H1 (cell line): ENCODE results near the gene IL36G. TPM values are rescaled to one million over a fixed set of nuclear protein-coding genes. Genes with fewer than 3 reads are reported as not detected.

Experiments used
- CTCF ChIA-PET: fragments of 300-600 bp; sonication (Branson Sonifier 250); formaldehyde crosslinking; loops from one replicate; lab custom pipeline; 2021; ENCODE audit not compliant: partially characterized antibody; lab: Charles Lee
- POLR2A ChIA-PET: fragments of 300-600 bp; sonication (Branson Sonifier 250); formaldehyde crosslinking; loops from one replicate; lab custom pipeline; 2021; ENCODE audit warnings: inconsistent platforms; ENCODE audit not compliant: partially characterized antibody; lab: Charles Lee
- DNase-seq, 2 experiments: peaks; one replicate each; pipeline versions ENCODE4 v3.0.0 to v3.0.0-alpha.2; 2010 to 2022; ENCODE audit warnings: low spot score in 2 of 2, low read depth in 1 of 2, mixed read lengths in 1 of 2
- FAIRE-seq: peaks from 2 replicates; lab custom pipeline; 2011; peaks lifted over from hg19 to GRCh38; lab: Jason Lieb, UNC
- H2AFZ ChIP-seq: 2 replicates; pipeline ENCODE4 v1.8.1; 2012; ENCODE audit warnings: low read length, inconsistent platforms
- H2AK5ac ChIP-seq: 2 replicates; pipeline ENCODE4 v1.6.1; 2013; ENCODE audit warnings: low read depth, low read length
- H2BK120ac ChIP-seq: replicated peaks from 2 replicates; pipeline ENCODE3; 2013; ENCODE audit warnings: low read depth, low read length, inconsistent platforms
- H2BK12ac ChIP-seq: 2 replicates; pipeline ENCODE4 v1.6.1; 2013; ENCODE audit warnings: low read depth, low read length
- H2BK15ac ChIP-seq: 2 replicates; pipeline ENCODE4 v1.6.1; 2013; ENCODE audit warnings: low read length
- H2BK20ac ChIP-seq: 2 replicates; pipeline ENCODE4 v1.6.1; 2013; ENCODE audit warnings: low read length
- H2BK5ac ChIP-seq: 2 replicates; pipeline ENCODE4 v1.6.1; 2013; ENCODE audit warnings: low read depth, low read length
- H3K14ac ChIP-seq: 2 replicates; pipeline ENCODE4 v1.6.1; 2013; ENCODE audit warnings: inconsistent platforms; ENCODE audit not compliant: insufficient read length
- H3K18ac ChIP-seq: 2 replicates; pipeline ENCODE4 v1.6.1; 2013; ENCODE audit warnings: low read length; ENCODE audit errors: extremely low read depth
- H3K23ac ChIP-seq: 2 replicates; pipeline ENCODE4 v1.6.1; 2013; ENCODE audit warnings: inconsistent platforms; ENCODE audit not compliant: insufficient read length
- H3K23me2 ChIP-seq: 2 replicates; pipeline ENCODE4 v1.6.1; 2013; ENCODE audit warnings: low read depth, low read length
- H3K27ac ChIP-seq: 2 replicates; pipeline ENCODE4 v1.6.1; 2011; ENCODE audit warnings: low read depth, low read length, inconsistent platforms
- H3K27me3 ChIP-seq, 4 experiments: replicated peaks in 1 of 4; 1 replicate in 1 of 4; 2 replicates in 3 of 4; pipeline versions ENCODE4 v1.6.1 to v1.8.1; 2011 to 2013; ENCODE audit warnings: low read length in 3 of 4, mild to moderate bottlenecking in 3 of 4, inconsistent platforms in 2 of 4, mixed read lengths in 2 of 4, moderate library complexity in 1 of 4; ENCODE audit not compliant: control insufficient read depth in 3 of 4, insufficient read depth in 3 of 4; ENCODE audit errors: extremely low read depth in 1 of 4
- H3K36me3 ChIP-seq, 4 experiments: 2 replicates each; pipeline versions ENCODE4 v1.6.1 to v1.8.1; 2011 to 2013; ENCODE audit warnings: mild to moderate bottlenecking in 4 of 4, low read length in 3 of 4, moderate library complexity in 2 of 4, control low read depth in 1 of 4, inconsistent platforms in 1 of 4; ENCODE audit not compliant: insufficient read depth in 4 of 4, control insufficient read depth in 2 of 4
- H3K4ac ChIP-seq: replicated peaks from 2 replicates; pipeline ENCODE3; 2013; ENCODE audit warnings: low read length, low read depth, mixed read lengths, inconsistent platforms; ENCODE audit not compliant: insufficient read length
- H3K4me1 ChIP-seq, 4 experiments: replicated peaks in 1 of 4; 1 replicate in 1 of 4; 2 replicates in 3 of 4; pipeline versions ENCODE4 v1.6.1 to v1.8.1; 2011 to 2013; ENCODE audit warnings: low read length in 3 of 4, inconsistent platforms in 2 of 4, mixed read lengths in 1 of 4; ENCODE audit not compliant: insufficient read depth in 4 of 4, control insufficient read depth in 3 of 4
- H3K4me2 ChIP-seq, 2 experiments: 2 replicates each; pipeline versions ENCODE4 v1.6.1 to v1.8.1; 2011 to 2013; ENCODE audit warnings: low read depth in 2 of 2, low read length in 2 of 2, control low read depth in 1 of 2, inconsistent platforms in 1 of 2, mild to moderate bottlenecking in 1 of 2; ENCODE audit not compliant: insufficient read depth in 1 of 2
- H3K4me3 ChIP-seq, 4 experiments: fragments of 200-600, 300-600 bp in 1 of 4; sonication (generic), shearing (Covaris generic), sonication (Bioruptor Twin) in 1 of 4; 2 replicates each; pipeline versions ENCODE4 v1.5.1 to v1.8.1; 2011 to 2016; ENCODE audit warnings: low read length in 4 of 4, low read depth in 3 of 4, control low read depth in 2 of 4, inconsistent platforms in 2 of 4, mild to moderate bottlenecking in 2 of 4, mixed read lengths in 1 of 4, moderate library complexity in 1 of 4; ENCODE audit not compliant: insufficient read depth in 2 of 4; ENCODE audit errors: extremely low read depth in 1 of 4
- H3K56ac ChIP-seq: replicated peaks from 2 replicates; pipeline ENCODE3; 2013; ENCODE audit warnings: low read depth, mild to moderate bottlenecking, mixed read lengths, low read length, inconsistent platforms; ENCODE audit not compliant: insufficient read length
- H3K79me1 ChIP-seq: 2 replicates; pipeline ENCODE4 v1.6.1; 2013; ENCODE audit warnings: low read depth, low read length, control low read depth
- H3K79me2 ChIP-seq, 2 experiments: 2 replicates each; pipeline versions ENCODE4 v1.6.1 to v1.8.1; 2012 to 2013; ENCODE audit warnings: low read length in 2 of 2, mild to moderate bottlenecking in 2 of 2, inconsistent platforms in 1 of 2; ENCODE audit not compliant: insufficient read depth in 2 of 2, control insufficient read depth in 1 of 2
- H3K9ac ChIP-seq, 4 experiments: replicated peaks in 1 of 4; 1 replicate in 1 of 4; 2 replicates in 3 of 4; pipeline versions ENCODE4 v1.6.1 to v1.8.1; 2011 to 2013; ENCODE audit warnings: low read depth in 3 of 4, low read length in 3 of 4, control low read depth in 2 of 4, mild to moderate bottlenecking in 2 of 4, moderate library complexity in 2 of 4, inconsistent platforms in 1 of 4; ENCODE audit errors: extremely low read depth in 1 of 4
- H3K9me3 ChIP-seq, 2 experiments: 2 replicates each; pipeline versions ENCODE4 v1.6.1 to v1.8.1; 2012 to 2013; ENCODE audit warnings: mild to moderate bottlenecking in 2 of 2, moderate library complexity in 2 of 2, control low read depth in 1 of 2, inconsistent platforms in 1 of 2, low read depth in 1 of 2, low read length in 1 of 2, mixed read lengths in 1 of 2; ENCODE audit not compliant: insufficient read depth in 2 of 2
- H4K20me1 ChIP-seq, 2 experiments: replicated peaks in 1 of 2; 2 replicates each; pipeline versions ENCODE3 to v1.8.1; 2011 to 2013; ENCODE audit warnings: inconsistent platforms in 2 of 2, low read length in 2 of 2, mild to moderate bottlenecking in 1 of 2; ENCODE audit not compliant: insufficient read depth in 2 of 2, control insufficient read depth in 1 of 2
- H4K5ac ChIP-seq: 2 replicates; pipeline ENCODE4 v1.6.1; 2013; ENCODE audit warnings: low read length, low read depth, mixed read lengths, inconsistent platforms; ENCODE audit not compliant: insufficient read length
- H4K8ac ChIP-seq: 2 replicates; pipeline ENCODE4 v1.8.0; 2013; ENCODE audit warnings: mild to moderate bottlenecking, moderate library complexity, low read length, inconsistent platforms; ENCODE audit not compliant: insufficient read depth; ENCODE audit errors: extremely low read depth
- H4K91ac ChIP-seq: replicated peaks from 2 replicates; pipeline ENCODE3; 2013; ENCODE audit warnings: low read length, mixed read lengths, inconsistent platforms; ENCODE audit not compliant: insufficient read length
- YY1 ChIP-seq: IDR thresholded peaks from 2 replicates; pipeline ENCODE4 v1.6.1; 2011; ENCODE audit warnings: low read depth, mild to moderate bottlenecking, low read length
- ZNF274 ChIP-seq: IDR thresholded peaks from 2 replicates; pipeline ENCODE4 v1.7.0; 2012; ENCODE audit warnings: low read length, borderline replicate concordance; ENCODE audit errors: extremely low read depth
- WGBS, 2 experiments: shearing (Covaris generic) in 1 of 2; methylation state at CpG; one replicate each; pipeline versions ENCODE4 v1.1.6 to v1.1.7; 2013 to 2015; ENCODE audit warnings: low lambda C conversion rate in 2 of 2, mixed read lengths in 2 of 2, inconsistent platforms in 1 of 2, low coverage in 1 of 2, missing lambda C conversion rate in 1 of 2; ENCODE audit not compliant: insufficient replicate concordance in 2 of 2, insufficient coverage in 1 of 2, insufficient read length in 1 of 2; ENCODE audit errors: extremely low coverage in 1 of 2, missing lambda C conversion rate in 1 of 2; 5-methylcytosine and 5-hydroxymethylcytosine counted together
- polyA plus RNA-seq, 7 experiments: library from polyadenylated mRNA; depleted of rRNA in 3 of 7; stranded (reverse) in 5 of 7; unstranded in 2 of 7; fragments of >200 nt in 5 of 7; fragments of 200-250 nt in 2 of 7; gene quantifications; 1 replicate in 5 of 7; 2 replicates in 1 of 7; 4 replicates in 1 of 7; pipeline versions ENCODE4 v1.2.1 to v1.2.3, GENCODE V29; 2011 to 2013; ENCODE audit warnings: missing spikeins in 2 of 7, mixed read lengths in 2 of 7
- total RNA-seq: library from RNA; stranded (reverse); fragmentation: NEBNext Ultra II Directional; extraction: Animal tissue kit (Norgen Biotek cat#: 25700); gene quantifications from 2 replicates; pipeline ENCODE4 v1.2.1, GENCODE V29; 2021
- TF ChIP-seq, protein P1 (sequence below): IDR thresholded peaks from 2 replicates; pipeline ENCODE4 v1.6.1; 2011; ENCODE audit warnings: low read length, improper control_type of control experiment

The IL36G gene
- total and polyA plus RNA-seq, 2 of the 8 experiments (the other 6 are each of a cell fraction or from before 2014, with no cell fraction given), result 0.39 TPM; not detected in 1

GRCh38 chr2:113025737-113026136, 47.9 kb downstream of the IL36G start:
- Histone ChIP-seq H2AFZ (no peak overlapping the region), H2BK5ac (no peak overlapping the region), H3K18ac (no peak overlapping the region), H3K27ac (no peak overlapping the region), H2BK120ac (no peak overlapping the region), H3K4me1 (peaks cover 0 to 6% (median 3%) of the 10 kb centered on the region in 4 experiments; a peak in 3 of 7 replicates), H3K36me3 (no peaks in the 10 kb centered on the region), H2AK5ac (no peak overlapping the region), H4K5ac (no peak overlapping the region), H3K23ac (no peak overlapping the region), H3K14ac (no peak overlapping the region), H3K79me2 (no peaks in the 10 kb centered on the region), H3K9ac (no peak overlapping the region), H3K23me2 (no peaks in the 10 kb centered on the region), H4K91ac (no peak overlapping the region), H4K8ac (no peak overlapping the region), H3K4me2 (no peak overlapping the region), H3K79me1 (no peaks in the 10 kb centered on the region), H2BK15ac (no peak overlapping the region), H2BK20ac (no peak overlapping the region), H3K27me3 (no peaks in the 10 kb centered on the region), H2BK12ac (no peak overlapping the region), H3K9me3 (no peaks in the 10 kb centered on the region), H3K4ac (no peak overlapping the region)
- no peak for DNase-seq
- WGBS, 2 experiments, result 72% methylated on average over 2 of the region's 2 CpGs; no CpG with 5 or more reads in 1 of the 2 experiments
- CTCF ChIA-PET, result interaction anchor here (0.6 kb wide), 2 partner anchors 33 to 157 kb away, joined by 3 to 4 read pairs; no protein-coding TSS in a partner anchor
- no peak for FAIRE-seq
- POLR2A ChIA-PET, result no interaction called here
- TF ChIP-seq ZNF274 (no peak), YY1 (no peak)
- TF ChIP-seq, protein P1, sequence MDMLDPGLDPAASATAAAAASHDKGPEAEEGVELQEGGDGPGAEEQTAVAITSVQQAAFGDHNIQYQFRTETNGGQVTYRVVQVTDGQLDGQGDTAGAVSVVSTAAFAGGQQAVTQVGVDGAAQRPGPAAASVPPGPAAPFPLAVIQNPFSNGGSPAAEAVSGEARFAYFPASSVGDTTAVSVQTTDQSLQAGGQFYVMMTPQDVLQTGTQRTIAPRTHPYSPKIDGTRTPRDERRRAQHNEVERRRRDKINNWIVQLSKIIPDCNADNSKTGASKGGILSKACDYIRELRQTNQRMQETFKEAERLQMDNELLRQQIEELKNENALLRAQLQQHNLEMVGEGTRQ, result no peak
- TF ChIP-seq, all 59 proteins: peak for 0
- Histone ChIP-seq H3K56ac (no peak overlapping the region), H4K20me1 (no peaks in the 10 kb centered on the region), H3K4me3 (no peak overlapping the region)
